AG10803 (cell line): ENCODE results near the gene EPHB2.

Experiments used
- DNase-seq: peaks from one replicate; pipeline ENCODE4 v3.0.0; 2010; ENCODE audit warnings: low read depth
- H3K4me3 ChIP-seq: 2 replicates; pipeline ENCODE4 v1.5.1; 2011; ENCODE audit warnings: mild to moderate bottlenecking, low read length, control low read depth
- TF ChIP-seq, protein P1 (sequence below): conservative IDR thresholded peaks from 2 replicates; pipeline ENCODE4 v1.5.1; 2011; ENCODE audit warnings: mild to moderate bottlenecking, low read length, control low read depth, inconsistent platforms

The EPHB2 gene

DNA sequence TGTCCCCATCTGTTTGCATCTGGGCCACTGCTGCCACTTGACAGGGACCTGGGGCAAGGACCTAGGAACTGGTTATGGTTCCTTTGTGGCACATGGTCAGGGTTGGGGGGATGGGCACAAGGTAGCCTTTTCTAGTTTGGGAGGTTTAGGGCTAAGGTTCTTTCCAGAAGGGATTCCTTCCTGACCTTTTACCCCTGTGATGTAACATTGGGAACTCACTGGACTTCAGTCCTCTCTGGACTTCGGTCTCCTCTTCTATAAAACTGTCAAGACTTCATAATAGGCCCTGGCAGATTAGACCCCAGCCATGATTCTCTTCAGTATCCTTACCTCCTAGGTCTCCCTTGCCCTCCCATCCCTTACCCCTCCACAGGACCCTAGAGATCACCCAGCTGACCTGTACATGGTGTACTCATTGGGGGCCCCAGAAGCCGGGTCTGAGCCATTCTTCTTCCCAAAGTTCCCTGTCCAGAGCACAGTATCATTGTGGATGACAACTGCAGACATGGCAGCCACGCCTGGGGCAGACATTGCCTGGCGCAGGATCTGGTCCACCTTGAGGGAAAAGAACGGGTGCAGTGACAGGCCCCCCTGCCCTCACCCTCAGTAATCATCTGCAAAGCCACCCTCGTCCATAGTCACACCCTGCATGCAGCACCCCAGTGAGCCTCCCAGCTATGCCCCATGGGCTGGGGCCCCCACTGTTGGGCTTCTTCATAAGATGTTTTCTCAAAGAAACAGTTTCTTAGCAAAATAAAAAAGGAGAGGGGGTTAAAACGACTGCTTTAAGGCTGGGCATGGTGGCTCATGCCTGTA is 249.1 kb downstream of the EPHB2 start:
- DNase-seq, result no peak
- TF ChIP-seq, protein P1, sequence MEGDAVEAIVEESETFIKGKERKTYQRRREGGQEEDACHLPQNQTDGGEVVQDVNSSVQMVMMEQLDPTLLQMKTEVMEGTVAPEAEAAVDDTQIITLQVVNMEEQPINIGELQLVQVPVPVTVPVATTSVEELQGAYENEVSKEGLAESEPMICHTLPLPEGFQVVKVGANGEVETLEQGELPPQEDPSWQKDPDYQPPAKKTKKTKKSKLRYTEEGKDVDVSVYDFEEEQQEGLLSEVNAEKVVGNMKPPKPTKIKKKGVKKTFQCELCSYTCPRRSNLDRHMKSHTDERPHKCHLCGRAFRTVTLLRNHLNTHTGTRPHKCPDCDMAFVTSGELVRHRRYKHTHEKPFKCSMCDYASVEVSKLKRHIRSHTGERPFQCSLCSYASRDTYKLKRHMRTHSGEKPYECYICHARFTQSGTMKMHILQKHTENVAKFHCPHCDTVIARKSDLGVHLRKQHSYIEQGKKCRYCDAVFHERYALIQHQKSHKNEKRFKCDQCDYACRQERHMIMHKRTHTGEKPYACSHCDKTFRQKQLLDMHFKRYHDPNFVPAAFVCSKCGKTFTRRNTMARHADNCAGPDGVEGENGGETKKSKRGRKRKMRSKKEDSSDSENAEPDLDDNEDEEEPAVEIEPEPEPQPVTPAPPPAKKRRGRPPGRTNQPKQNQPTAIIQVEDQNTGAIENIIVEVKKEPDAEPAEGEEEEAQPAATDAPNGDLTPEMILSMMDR, result no peak
- H3K4me3 ChIP-seq, result no peak overlapping the region

- DNase-seq, result no peak
- TF ChIP-seq, protein P1, result no peak
- H3K4me3 ChIP-seq, result no peak overlapping the region
These were observed 251.9 kb downstream of the EPHB2 start for GRCh38 chr1:22962558-22962957.

DNA sequence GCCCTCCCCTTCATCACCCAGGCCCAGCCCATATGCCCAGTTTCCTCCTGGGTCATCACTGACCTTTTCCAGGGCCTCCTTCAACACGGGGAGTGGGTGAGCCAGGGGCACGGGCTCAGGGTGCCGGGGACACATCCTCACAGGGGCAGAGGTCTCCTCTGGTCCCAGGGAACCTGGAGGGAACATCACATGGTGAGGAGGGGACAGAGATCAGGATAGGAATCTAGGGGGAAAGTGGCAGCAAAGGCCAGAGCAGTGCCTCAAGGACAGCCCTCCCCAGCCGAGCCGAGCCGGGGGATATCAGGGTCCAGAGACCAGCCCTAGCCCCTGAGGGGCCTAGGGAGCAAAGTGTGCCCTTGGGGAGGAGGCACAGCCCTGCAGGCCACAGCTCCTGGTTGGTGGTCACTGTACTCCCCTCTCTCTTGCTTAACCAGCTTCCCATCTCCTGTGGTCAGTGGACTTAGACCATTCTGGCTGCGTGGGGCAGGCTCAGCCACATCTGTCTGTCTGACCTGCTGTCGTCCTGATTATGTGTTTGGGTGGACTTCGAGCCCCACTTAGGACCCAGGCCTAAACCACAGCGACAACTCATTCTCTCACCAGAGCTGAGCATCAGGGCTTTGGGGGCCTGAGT is 252.5 kb downstream of the EPHB2 start:
- no peak for DNase-seq
- H3K4me3 ChIP-seq, result no peak overlapping the region
- TF ChIP-seq, protein P1, result no peak

DNA sequence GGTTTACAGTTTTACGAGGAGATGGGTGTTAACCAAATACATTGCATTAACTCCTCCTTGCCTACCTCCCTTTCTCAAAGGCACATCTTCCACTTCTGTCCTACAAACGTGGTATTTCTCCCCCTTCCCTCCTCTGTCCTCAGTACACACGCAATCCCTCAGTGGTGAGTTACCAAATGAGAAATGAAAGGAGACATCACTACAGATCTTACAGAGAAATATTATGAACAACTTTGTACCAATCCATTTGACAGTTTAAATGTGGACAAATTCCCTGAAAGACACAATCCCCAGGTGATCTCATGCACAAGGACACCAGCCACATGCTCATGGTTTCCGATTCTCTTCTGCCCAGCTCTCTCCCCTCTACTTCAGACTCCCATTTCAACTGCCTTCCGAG is 255.7 kb downstream of the EPHB2 start:
- TF ChIP-seq, protein P1, result no peak
- H3K4me3 ChIP-seq, result no peak overlapping the region
- DNase-seq, result no peak

DNA sequence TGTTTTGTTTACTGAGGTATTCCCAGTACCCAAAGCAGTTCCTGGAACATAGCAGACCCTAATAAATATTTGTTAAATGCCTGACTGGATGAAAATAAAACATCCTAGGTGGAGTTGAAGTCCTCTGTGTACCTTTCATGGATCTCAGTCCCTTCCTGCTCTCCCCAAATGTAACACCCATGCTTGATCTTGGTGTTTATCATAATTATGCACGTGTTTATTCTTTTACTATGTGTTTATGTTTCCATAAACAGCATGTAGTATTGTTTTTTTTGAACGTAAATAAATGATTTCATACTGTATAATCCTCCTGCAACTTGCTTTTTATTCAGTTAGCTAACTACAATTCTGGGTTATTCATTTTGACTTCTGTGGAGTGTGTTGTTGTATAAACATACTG is 257.2 kb downstream of the EPHB2 start:
- TF ChIP-seq, protein P1, result no peak
- no peak for DNase-seq
- no peak overlapping the region for H3K4me3 ChIP-seq

GRCh38 chr1:22969304-22969709 is 258.7 kb downstream of the EPHB2 start:
- TF ChIP-seq, protein P1, result no peak
- DNase-seq, result peak; percentile 59
- H3K4me3 ChIP-seq, result no peak overlapping the region

GRCh38 chr1:22970096-22970495 is 259.5 kb downstream of the EPHB2 start:
- no peak for DNase-seq
- no peak overlapping the region for H3K4me3 ChIP-seq
- TF ChIP-seq, protein P1, result no peak
